ENCODE data around the gene CLDN11.

CLDN11 gene

DNA sequence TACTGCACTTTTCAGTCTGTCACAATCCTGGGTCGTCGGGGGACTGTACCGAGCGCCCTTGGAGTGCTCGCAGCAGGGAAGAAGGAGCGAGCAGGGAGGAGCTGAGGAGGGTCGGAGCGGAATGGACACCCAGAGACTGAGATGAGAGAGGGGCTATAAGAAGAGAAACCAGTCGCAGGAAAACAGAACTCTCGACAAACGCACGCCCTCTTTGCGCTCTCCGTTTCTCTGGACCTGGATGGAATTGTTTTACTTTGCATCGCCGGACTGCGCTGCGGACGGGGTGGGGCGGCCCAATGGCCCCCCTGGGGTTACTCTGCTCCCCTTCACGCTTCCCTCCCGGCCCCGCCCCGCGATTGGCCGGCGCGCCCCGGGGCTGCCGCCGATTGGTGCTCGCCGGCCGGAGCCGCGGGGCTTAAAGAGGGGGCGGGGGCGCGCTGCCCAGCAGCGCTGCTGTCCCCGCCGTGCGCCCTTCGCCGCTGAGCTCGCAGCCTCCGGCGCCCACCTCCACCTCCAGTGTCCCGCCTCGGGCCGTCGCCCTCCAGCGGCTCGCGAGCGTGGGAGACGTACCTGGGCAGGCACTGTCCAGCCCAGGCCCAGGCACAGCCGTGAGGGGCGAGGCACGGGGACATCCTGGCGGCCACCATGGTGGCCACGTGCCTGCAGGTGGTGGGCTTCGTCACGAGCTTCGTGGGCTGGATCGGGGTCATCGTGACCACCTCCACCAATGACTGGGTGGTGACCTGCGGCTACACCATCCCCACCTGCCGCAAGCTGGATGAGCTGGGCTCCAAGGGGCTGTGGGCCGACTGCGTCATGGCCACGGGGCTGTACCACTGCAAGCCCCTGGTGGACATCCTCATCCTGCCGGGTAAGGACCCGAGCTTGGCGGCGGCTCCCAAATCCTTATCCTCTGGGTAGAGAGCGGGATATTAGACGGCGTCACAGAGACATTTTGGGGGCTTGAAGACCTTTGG, at the start of gene CLDN11:
TSS of gene CLDN11 (plus strand) at position 447 of the 977 bp plus-strand sequence. CDS start at position 646, 199 bp downstream.
- no peak for DNase-seq

DNA sequence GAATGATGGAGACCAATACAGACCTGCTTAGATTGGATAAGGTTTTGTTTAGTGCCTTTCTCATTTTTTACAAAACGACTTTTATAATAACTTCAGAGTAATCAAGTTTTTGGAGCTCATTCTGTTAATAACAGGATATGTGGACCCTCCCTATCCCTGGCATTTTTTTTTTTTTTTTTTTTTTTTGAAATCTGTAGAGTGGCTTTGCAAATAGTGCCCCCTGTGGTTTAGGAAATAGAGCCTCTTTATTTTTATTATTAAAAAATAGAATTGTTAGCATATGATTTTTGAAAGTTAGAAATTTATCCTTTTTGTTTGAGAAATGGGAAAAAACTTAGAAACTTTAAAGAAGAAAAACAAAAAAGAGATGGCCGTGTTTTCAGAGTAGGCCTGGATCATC, 49.7 kb upstream of the CLDN11 start:
- no peak for DNase-seq

DNA sequence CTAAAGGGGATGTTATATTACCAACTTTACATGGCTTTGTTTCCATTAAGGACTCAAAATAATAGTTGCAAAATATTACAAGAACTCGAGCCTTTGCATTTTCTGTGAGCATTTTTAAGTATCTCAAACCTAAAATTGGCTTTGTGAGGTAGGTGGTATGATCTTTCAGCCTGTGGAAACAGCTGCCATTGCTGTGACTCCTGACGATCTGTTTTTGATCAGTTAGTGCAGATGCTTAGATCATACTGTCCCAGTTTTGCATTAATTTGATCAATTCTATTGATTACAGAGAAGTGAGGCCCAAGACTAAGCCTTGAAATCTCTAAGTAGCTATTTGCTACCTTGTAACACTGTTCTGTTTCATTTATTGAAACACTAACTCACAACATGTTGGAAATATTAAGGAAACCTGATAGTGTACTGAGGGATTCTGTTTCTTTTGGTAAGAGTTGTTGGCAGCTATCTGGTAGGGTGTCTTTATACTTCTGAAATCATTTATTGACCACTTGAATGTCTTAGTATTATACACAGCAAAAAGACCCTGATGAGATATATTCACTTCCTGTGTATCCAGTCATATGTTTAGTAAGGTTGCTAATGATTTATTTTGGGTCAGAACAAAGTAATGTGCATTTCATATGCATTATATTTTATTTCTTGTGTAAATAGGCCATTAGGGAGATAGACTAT, 46.3 kb upstream of the CLDN11 start:
- DNase-seq: no peak

DNA sequence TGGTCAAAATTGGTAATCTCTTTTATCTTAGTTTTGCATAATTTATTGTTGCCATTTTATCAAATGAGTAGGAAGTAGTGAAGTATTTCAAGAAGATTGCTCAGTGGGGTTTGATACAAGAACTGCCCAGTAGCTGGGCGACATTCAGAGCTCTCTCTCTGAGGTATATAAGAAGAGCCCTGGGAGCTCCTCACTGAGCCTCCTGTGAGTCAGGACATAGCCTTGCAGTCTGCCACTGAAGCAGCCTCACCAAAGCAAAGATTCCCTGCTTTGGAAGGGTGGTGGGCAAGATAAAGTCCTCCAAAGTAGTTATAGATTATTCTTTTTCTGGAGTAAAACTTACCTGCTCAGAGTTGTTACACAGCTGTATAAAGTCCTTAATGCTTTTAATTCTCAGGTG, 35.1 kb upstream of the CLDN11 start:
- DNase-seq: no peak

DNA sequence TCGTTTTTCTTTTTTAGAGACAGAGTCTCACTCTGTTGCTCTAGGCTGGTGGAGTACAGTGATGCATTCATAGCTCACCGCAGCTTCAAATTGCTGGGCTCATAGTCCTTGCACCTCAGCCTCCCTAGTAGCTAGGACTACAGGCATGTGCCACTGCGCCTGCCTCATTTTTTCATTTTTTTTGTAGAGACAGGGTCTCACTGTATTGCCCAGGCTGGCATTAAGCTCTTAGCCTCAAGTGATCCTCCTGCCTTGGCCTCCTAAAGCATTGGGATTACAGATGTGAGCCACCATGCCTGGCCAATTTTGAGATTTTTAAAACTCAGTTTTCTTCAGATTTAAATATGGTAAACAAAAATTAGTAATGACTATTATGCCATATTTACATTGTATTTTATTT, 32.2 kb upstream of the CLDN11 start:
- no peak for DNase-seq

DNA sequence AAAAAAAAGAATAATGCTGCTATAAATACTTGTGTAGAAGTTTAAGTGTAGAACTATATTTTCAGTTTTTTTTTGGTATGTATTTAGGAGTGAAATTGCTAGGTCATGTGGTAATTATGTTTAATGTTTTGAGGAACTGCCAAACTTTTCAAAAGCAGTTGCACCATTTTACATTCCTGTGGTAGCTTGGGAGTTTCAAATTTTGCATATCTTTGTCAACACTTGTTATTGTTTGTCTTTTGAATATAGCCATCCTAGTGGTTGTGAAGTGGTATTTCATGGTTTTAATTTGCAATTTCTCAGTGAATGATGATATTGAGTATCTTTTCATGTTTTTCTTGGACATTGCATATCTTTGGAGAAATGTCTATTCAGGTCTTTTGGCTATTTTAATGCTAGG, 30.7 kb upstream of the CLDN11 start:
- no peak for DNase-seq

DNA sequence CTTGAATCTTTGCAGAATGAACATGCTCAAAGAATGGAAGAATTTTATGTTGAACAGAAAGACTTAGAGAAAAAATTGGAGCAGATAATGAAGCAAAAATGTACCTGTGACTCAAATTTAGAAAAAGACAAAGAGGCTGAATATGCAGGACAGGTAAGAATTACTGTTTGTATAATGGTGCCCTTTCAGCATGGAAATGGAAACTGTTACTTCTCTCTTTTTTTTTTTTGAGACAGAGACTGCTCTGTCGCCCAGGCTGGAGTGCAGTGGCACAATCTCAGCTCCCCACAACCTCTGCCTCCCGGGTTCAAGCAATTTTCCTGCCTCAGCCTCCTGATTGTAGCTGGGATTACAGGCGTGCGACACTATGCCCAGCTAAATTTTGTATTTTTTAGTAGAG, 27.6 kb upstream of the CLDN11 start:
- no peak for DNase-seq

DNA sequence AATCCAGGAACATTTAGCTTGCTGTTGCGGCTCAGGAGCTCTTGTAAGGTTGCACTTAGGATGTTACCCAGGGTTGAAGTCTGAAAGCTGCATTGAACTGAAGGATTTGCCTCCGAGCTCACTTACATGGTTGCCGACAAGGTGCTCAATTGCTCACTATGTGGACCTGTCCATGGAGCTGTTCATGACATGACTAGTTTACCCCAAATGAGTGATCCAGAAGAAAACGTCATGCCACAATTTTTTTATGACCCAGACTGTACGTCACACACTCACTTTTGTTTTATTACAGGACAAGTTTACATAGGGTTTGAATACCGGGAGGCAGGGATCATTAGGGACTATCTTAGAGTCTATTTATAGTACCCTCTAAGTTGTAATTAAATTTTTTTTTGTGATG, 21.0 kb upstream of the CLDN11 start:
- DNase-seq: no peak

DNA sequence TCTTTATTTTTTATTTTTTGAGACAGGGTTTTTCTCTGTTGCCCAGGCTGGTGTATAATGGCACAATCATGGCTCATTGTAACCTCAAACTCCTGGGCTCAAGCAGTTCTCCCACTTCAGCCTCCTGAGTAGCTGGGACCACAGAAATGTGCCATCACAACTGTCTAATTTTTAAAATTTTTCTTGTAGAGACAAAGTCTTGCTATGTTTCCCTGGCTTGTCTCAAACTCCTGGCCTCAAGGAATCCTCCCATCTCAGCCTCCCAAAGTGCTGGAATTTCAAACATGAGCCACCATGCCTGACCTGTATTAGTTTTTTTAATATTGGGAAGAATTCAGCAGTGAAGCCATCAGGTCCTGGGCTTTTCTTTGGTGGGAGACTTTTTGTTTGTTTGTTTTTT, 13.6 kb upstream of the CLDN11 start:
- no peak for DNase-seq

DNA sequence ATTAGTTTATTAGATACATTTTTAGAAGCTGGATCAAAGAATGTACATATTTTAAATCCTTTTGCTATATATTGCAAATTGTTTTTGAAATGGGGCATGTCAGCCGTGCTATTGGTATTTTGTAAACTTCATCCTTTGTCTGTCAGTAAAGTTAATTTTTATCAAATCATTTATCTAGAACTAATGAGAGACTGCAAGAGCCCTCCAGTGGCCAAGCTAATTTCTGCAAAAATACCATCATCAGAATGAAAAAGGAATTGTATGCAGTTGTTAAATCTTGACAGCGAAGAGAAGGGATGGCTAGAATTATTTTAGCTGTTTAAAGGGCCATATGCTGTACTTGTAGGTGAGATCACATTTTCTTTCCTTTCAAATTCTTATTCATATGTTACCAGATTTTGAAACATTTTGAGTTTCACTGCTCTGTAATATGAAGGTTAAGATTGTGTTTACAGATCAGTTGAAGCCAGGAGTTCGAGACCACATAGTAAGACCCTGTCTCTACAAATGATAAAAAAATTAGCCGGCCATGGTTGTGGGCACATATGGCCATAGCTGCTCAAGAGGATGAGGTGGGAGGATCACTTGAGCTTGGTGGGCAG, 8.1 kb upstream of the CLDN11 start:
- DNase-seq: no peak

DNA sequence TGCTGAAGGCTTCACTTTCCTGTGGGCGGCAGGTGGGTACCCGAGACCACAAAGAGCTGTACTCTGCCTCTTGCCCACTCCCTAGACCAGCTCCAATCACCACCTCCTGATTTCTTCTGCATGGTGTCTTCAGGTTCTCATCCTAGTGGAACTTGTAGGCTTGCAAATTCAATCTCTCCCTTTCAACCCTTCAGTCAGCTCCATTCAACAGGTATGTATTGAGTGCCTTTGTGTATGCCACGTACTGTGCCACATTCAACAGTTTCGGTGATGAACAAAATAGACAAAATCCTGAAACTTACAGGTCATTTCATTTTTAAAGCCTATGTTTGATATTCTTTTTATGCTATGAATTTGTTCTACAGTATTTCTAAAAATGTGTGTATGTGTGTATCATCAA, 5.4 kb upstream of the CLDN11 start:
- DNase-seq: no peak

DNA sequence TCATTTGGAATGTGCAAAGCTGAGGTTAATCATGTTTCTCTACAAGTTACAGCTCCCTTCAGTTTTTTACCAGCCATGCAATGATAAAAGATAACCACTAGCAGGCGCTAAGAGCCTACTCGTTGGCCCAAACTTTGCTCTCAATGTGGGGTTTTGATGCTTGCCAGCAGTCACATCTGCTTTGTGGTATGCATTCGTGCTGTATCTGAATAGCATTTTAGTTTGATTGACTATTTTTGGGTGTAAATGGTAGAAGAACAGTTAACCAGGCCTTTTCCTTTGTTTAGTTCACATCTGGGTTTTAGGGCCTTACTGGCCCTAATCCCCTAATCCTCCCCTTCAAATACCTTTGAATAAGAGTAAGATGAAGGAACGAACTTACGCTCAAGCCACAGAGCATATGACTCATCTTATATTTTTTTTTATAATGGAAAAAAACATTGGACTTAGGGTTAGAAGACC, 4.4 kb upstream of the CLDN11 start:
- DNase-seq: no peak

DNA sequence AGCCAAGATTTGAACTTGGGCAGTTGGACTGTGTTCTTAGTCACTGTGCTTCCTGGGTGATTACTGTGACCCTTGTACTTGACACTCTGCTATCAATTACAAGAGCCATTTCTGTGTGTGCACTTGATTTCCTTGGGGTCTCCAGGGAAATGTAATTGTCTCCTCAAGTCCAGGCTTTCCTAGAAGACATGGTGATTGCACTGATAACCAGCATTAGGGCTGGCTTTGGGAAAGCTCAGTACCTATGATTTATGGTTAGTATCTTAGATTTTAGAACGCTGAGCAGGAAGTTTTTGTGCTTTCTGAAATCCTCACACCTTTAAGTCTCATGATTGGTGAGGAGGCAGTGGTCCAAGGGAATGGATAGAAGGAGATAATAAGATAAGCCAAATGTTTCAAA, 1.6 kb upstream of the CLDN11 start:
- DNase-seq: no peak

DNA sequence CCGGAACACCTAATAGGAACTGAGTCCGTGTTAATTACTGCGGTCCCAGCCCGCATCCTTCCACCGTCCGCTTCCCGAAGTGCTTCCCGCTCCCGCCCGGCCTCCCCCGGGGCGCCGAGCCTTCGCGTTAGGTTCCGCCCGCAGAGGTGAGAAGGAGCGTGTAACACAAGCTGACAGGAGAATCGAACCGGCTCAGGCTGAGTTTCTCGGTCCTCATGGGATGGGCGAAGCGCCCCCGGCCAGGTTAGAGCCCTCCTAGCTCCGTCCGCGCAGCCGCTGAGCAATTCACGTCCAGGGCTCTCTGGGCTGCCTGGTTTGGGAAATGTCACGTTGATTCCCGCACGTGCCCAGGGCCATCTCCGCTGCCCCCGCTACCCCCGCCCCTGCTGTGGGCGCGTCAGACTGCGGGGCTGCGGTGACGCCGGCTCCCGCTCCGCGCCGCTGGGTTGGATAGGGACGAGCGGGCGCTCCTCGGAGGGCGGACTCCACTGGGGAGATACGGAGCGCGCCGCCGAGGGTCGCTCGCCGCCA, 954 bp downstream of the CLDN11 start:
- no peak for DNase-seq

DNA sequence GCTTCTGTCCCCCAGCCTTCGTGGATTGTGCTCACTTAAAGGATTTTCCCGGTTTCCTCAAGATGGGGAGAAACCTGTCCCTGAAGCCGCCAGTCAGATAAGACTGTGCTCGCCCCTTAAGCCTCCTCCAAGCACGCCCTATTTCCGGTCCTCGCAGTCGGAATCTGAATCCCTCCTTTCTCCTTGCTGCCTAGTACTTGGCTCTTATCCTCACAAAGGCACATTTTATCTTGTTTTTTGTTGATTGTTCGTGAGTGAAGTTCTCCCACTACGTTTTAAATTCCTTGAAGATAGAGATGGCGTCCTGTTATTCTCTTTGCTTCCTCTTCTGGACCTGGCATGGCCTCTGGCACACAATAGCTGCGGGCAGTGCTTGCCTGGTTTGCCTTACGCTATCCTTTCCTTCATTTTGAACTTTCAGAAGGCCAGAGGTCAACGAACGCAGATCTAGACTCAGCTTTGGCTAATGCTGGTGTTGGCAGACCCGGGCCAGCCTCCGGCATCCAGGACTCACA, 1.7 kb downstream of the CLDN11 start:
- no peak for DNase-seq

DNA sequence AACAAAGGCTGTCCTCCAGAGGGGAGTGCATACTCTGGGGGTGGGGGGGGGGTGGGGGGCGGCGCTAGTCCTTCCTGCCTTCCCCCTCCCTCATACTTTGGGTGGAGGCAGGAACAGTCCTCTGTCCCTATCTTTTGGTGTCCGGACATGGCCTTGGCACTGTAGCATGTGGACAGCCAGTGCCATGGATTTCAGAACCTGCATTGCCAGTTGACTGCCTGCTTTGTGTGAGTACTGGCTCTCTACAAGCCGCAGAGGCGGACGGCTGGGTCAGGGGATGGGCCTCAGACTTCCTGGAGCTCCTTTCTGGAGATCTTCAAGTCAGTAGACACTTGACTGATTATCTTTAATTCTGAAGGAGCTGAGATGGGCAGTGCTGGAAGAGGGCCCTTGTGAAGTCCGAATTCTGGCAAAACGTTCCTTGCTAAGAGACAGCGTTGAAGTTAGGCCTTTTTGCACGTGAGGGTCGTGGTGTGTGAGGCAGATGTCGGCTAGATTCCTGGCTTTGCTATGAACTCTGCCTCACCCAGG, 2.5 kb downstream of the CLDN11 start:
- DNase-seq: no peak

DNA sequence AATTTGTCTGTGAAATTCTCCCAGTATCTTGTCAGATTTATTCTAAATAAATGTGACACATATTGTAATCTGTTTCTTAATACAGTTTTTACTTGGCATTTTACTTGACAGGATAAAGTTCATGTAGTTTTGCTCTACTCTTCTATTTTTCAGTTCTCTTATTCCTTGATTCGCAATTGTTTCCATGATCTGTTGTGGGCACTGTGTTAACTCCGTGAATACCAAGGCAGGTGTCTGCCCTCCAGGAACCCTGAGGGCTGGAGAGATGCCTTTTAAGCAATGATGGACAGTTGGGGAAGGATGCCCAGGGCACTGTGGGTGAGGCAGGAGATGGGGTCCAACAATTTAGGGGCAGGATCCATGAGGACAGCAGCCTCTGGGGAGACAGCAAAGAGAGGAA, 3.1 kb downstream of the CLDN11 start:
- no peak for DNase-seq

DNA sequence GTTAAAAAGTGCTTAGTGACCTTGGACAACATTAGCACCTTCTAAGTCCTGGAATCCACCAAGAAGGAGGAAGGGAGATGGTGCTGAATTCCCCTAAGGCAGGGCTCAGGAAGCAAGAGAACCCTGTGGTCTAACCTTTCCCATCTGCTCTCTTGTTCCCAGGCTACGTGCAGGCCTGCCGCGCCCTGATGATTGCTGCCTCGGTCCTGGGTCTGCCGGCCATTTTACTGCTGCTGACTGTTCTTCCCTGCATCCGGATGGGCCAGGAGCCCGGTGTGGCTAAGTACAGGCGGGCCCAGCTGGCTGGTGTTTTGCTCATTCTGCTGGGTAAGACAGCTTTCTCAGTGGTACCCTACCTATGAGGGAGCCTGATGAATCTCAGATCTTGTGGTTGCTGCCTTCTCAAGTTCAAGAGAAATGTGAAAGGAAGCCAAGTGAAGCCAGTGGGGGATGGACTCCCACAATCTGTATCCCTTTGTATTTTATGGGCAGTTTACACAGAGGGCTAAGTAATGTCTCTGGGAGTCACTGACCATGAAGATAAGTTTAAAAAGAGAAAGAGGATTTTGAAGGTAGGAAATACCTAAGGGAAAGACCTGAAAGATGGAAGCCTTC, 4.4 kb downstream of the CLDN11 start:
- no peak for DNase-seq

DNA sequence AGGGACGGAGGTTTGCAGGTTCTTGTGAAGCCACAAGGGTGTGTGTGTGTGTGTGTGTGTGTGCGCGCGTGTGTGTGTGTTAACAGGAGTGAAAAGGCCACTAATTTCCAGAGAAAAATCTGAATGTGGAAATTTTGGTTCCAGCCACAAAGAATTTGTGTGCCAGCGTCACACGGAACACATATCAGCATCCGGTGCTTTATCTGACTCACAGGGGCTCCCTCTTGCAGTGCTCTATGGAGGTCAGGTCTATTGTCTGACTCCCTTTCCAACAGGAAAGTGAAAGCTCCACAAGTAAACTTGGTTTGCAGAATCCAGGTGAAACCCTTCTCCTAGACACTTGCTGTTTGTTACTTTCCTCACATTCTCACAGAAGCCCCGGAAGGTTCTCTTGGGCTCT, 6.2 kb downstream of the CLDN11 start:
- DNase-seq: no peak

DNA sequence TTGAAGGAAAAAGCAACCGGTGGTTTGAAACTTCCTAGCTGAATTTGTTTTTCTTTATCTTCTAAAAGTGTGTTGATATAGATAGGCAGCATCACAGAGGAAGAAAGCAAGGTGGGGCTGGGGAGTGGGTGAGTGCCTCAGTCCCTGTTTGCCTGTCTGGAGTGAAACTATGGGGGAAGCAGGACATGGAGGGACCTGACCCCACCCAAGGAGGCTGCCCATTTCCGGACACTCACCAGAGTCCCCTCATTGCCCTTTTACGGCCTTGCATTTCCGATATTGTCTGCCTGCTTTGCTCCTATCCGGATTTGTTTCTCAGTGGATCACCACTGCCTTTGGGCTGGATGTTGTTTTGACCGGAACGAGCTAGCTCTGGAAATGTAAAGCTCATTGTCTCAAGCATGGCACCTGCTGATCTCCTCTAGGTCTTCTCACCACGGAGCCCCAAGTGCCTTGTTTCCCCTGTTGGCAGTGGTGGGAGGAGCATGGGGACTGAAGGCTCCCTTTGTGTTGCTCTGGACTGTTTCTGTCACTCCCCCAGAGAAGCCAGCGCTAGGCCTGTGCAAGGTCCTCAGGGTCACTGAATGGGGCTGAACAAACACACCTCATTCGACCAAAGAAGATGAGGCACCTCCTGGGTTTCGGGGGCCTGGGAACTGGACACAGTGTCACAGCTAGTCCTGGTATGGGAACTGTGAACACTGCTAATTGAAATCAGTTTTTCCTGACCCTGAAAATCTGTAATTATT, 7.0 kb downstream of the CLDN11 start:
- DNase-seq: no peak

DNA sequence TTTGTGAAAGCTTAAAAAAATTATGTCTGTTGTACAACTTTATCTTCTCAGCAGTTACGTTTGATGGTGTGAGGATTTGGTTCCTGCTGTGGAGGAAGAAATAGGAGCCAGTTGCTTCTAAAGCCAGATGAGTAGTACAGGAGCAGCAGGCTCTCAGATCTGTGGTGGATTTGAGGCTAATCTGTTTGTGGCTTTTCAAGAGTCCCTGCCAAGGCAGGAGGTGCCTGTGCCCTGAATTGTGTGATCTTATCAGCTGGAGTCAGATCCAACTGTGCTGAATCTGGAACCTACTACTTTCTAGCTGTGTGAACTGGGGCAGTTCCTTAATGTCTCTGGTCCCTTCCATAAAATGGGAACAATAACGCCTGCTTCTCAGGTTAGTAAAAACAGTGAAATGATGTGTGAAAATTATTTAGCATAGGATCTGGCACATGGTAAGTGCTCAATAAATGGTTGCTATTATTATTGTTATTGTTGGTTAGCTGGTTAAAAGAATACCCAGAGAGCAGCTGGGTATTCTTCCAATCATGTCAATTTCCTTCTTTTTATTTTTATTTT, 7.7 kb downstream of the CLDN11 start:
- no peak for DNase-seq
